ENCODE measurements around the gene UNC119B.

The UNC119B gene

DNA sequence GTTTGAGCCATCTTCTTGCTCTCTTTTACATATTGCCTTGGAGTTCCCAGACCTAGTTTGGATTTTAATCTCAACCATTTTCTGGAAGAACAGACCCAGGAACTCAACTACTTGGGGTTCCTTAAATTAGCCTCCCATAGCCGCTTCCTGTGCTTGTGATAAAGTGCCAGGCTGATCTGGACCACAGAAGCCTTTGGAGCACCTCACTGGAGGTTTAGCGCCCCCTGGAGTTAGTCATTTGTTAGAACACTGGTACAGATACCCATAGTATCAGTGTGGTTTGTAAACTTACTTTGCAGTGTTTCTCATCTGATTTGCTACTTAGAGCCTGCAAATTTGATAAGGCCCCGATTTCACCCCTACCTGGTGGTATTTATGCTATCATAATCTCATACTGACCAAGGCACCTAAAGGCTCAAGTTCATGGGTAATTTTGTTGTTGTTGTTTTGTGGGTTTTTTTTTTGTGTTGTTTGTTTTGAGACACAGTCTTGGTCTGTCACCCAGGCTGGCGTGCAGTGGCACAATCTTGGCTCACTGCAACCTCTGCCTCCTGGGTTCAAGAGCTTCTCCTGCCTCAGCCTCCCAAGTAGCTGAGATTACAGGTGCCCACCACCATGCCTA is 3.7 kb downstream of the UNC119B start:
- Histone ChIP-seq H3K27me3 (ENCODE audit: insufficient read depth, low read length) (no peaks in the 10 kb centered on the region), H3K36me3 (ENCODE audit: insufficient read depth, low read length) (peaks cover 46% of the 10 kb centered on the region), H2AFZ (ENCODE audit: low read depth, low read length) (no peak overlapping the region), H3K4me1 (ENCODE audit: insufficient read depth, low read length) (peaks cover 20% of the 10 kb centered on the region), H3K9me3 (ENCODE audit: low read length) (no peaks in the 10 kb centered on the region), H3K4me3 (ENCODE audit: low read length) (no peak overlapping the region)

- H3K36me3 ChIP-seq (ENCODE audit: insufficient read depth, low read length), result peaks cover 87% of the 10 kb centered on the region
- no peaks in the 10 kb centered on the region for H3K9me3 ChIP-seq (ENCODE audit: low read length)
- H3K4me3 ChIP-seq (ENCODE audit: low read length), result no peak overlapping the region
- no peaks in the 10 kb centered on the region for H3K27me3 ChIP-seq (ENCODE audit: insufficient read depth, low read length)
- no peak overlapping the region for H2AFZ ChIP-seq (ENCODE audit: low read depth, low read length)
- H3K4me1 ChIP-seq (ENCODE audit: insufficient read depth, low read length), result no peaks in the 10 kb centered on the region
These were observed 7.8 kb downstream of the UNC119B start for GRCh38 chr12:120718055-120718454.

GRCh38 chr12:120719072-120719471 is 8.8 kb downstream of the UNC119B start:
- H3K4me3 ChIP-seq (ENCODE audit: low read length), result no peak overlapping the region
- H3K27me3 ChIP-seq (ENCODE audit: insufficient read depth, low read length), result no peaks in the 10 kb centered on the region
- H3K36me3 ChIP-seq (ENCODE audit: insufficient read depth, low read length), result peaks cover 88% of the 10 kb centered on the region
- no peaks in the 10 kb centered on the region for H3K4me1 ChIP-seq (ENCODE audit: insufficient read depth, low read length)
- no peaks in the 10 kb centered on the region for H3K9me3 ChIP-seq (ENCODE audit: low read length)
- H2AFZ ChIP-seq (ENCODE audit: low read depth, low read length), result no peak overlapping the region

- peaks cover 88% of the 10 kb centered on the region for H3K36me3 ChIP-seq (ENCODE audit: insufficient read depth, low read length)
- H3K4me1 ChIP-seq (ENCODE audit: insufficient read depth, low read length), result no peaks in the 10 kb centered on the region
- no peaks in the 10 kb centered on the region for H3K27me3 ChIP-seq (ENCODE audit: insufficient read depth, low read length)
- H3K4me3 ChIP-seq (ENCODE audit: low read length), result no peak overlapping the region
- H3K9me3 ChIP-seq (ENCODE audit: low read length), result no peaks in the 10 kb centered on the region
- no peak overlapping the region for H2AFZ ChIP-seq (ENCODE audit: low read depth, low read length)
These were observed 9.4 kb downstream of the UNC119B start for GRCh38 chr12:120719496-120720233.

DNA sequence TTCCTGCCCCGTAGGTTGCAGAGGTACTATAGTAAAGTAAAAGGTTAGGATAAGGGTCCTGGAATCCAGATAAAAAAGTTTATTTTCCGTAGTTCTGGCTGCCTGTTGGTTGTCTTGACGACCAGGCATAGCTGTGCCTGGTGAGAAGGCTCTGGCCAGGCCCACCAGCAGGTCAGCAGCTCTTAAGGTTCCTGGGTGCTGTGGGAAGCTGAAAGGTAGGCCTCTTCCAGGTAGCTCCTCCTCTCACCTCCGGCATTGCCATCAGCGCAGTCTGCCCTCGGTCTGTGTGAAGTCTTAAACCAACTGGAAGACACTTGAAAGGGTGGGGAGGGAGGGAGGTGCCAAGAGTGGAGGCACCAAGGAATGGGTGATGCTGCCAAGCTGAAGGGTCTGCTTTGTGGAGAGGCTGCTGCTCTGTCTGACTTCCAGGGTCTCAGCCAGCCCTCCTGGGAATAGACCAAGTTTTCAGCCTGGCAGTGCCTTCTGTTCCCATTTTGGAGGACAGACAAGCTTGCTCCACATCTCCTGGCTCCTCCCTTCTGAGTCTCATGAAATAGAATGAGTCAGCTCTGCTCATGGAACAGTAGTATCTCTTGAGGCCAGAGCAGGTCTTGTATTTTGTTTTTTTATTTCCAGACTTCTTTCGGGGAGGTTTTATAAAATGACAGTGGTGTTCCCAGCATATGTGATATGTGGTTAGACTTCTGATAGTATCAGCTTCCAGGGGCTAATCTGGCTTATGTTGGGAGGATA is 10.2 kb downstream of the UNC119B start:
- H2AFZ ChIP-seq (ENCODE audit: low read depth, low read length), result no peak overlapping the region
- no peaks in the 10 kb centered on the region for H3K9me3 ChIP-seq (ENCODE audit: low read length)
- peaks cover 85% of the 10 kb centered on the region for H3K36me3 ChIP-seq (ENCODE audit: insufficient read depth, low read length)
- no peaks in the 10 kb centered on the region for H3K27me3 ChIP-seq (ENCODE audit: insufficient read depth, low read length)
- H3K4me1 ChIP-seq (ENCODE audit: insufficient read depth, low read length), result no peaks in the 10 kb centered on the region
- no peak overlapping the region for H3K4me3 ChIP-seq (ENCODE audit: low read length)

- no peaks in the 10 kb centered on the region for H3K9me3 ChIP-seq (ENCODE audit: low read length)
- no peaks in the 10 kb centered on the region for H3K4me1 ChIP-seq (ENCODE audit: insufficient read depth, low read length)
- no peaks in the 10 kb centered on the region for H3K27me3 ChIP-seq (ENCODE audit: insufficient read depth, low read length)
- peaks cover 80% of the 10 kb centered on the region for H3K36me3 ChIP-seq (ENCODE audit: insufficient read depth, low read length)
- no peak overlapping the region for H3K4me3 ChIP-seq (ENCODE audit: low read length)
- no peak overlapping the region for H2AFZ ChIP-seq (ENCODE audit: low read depth, low read length)
These were observed 10.9 kb downstream of the UNC119B start for GRCh38 chr12:120720987-120721801.

DNA sequence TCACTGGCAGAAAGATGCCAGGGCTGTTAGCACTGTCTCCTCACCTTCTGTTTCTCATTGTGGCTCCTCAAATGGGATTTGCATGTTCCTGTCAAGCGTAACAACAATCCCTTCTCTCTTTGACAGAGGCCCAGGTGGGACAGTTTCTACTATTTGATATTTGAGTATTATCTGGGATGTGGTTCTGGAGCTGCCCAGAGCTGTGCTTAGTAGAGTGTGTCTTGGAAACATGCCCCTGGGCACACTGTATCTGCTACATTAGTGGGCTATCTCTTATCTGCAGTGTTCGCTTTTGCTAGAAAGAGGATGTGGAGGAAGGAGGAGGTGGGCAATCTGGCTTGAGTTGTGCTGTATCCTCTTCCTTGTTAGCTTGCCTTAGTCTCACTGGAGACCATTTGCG is 11.6 kb downstream of the UNC119B start:
- Histone ChIP-seq H3K4me3 (ENCODE audit: low read length) (no peak overlapping the region), H3K9me3 (ENCODE audit: low read length) (no peaks in the 10 kb centered on the region), H3K27me3 (ENCODE audit: insufficient read depth, low read length) (no peaks in the 10 kb centered on the region), H3K4me1 (ENCODE audit: insufficient read depth, low read length) (no peaks in the 10 kb centered on the region), H3K36me3 (ENCODE audit: insufficient read depth, low read length) (peaks cover 74% of the 10 kb centered on the region), H2AFZ (ENCODE audit: low read depth, low read length) (no peak overlapping the region)

DNA sequence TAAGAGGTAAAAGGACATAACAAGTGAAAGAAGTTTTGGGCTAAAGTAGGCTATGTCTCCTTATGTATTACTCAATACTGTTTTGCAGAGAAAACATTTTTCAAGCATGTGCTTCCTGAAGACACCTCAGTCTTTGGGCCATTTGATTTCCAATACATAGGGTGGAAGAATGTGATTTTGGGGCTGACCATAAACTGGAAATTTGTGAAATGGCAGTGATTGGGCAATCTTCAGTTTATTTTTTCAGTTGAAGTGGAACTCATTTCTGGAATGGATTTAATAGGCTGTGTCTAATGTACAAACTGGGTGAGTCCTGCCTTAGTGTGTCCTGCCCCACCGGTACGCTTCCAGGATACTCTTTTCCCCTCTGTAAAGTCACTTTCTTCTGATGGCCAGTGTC is 12.5 kb downstream of the UNC119B start:
- Histone ChIP-seq H3K4me3 (ENCODE audit: low read length) (no peak overlapping the region), H3K9me3 (ENCODE audit: low read length) (no peaks in the 10 kb centered on the region), H2AFZ (ENCODE audit: low read depth, low read length) (no peak overlapping the region), H3K27me3 (ENCODE audit: insufficient read depth, low read length) (no peaks in the 10 kb centered on the region), H3K4me1 (ENCODE audit: insufficient read depth, low read length) (no peaks in the 10 kb centered on the region), H3K36me3 (ENCODE audit: insufficient read depth, low read length) (peaks cover 72% of the 10 kb centered on the region)

DNA sequence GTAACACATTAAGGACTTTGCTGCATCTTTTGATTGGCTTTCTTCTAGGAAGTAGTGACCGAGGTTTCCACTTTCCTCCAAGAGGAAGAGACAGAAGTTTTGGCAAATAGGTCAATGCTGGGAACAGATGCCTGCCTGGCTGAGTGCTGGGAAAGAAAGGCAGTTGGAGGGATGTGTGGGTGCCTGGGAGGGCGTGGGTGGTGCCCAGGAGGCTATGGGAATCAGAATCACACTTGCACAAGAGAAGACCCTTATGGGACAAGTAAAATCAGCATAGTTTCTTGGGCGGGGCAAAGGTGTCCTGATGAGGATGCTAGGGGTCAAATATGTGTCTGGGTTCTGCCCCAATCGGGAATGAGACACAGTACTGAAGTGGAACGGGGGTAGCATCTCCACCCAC is 14.5 kb downstream of the UNC119B start:
- no peaks in the 10 kb centered on the region for H3K9me3 ChIP-seq (ENCODE audit: low read length)
- no peak overlapping the region for H3K4me3 ChIP-seq (ENCODE audit: low read length)
- H2AFZ ChIP-seq (ENCODE audit: low read depth, low read length), result no peak overlapping the region
- H3K4me1 ChIP-seq (ENCODE audit: insufficient read depth, low read length), result no peaks in the 10 kb centered on the region
- H3K27me3 ChIP-seq (ENCODE audit: insufficient read depth, low read length), result no peaks in the 10 kb centered on the region
- H3K36me3 ChIP-seq (ENCODE audit: insufficient read depth, low read length), result peaks cover 54% of the 10 kb centered on the region

DNA sequence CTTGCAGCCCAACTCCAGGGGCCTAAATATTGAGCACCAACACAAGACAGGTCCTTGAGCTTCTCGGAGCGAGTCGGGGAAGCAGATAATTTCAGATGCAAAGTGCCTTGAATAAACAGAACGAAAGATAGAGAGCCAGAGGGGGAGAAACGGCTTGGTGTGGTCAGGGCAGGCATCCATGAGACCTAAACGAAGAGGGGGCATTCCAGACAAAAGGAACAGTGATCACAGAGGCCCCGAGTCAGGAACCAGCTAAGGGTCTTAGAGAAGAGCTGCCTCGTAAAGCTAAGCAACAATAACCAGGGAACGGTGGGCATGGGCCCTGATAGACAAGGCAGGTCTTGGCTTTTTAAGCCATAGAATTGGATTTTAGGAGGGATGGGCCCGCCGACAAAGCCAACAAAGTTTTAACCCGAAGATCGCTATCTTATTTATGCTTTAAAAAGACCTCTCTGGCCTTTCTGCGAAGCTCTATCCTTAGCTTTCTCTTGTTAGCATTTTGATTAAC is 14.9 kb downstream of the UNC119B start:
- Histone ChIP-seq H3K9me3 (ENCODE audit: low read length) (no peaks in the 10 kb centered on the region), H3K4me3 (ENCODE audit: low read length) (no peak overlapping the region), H3K4me1 (ENCODE audit: insufficient read depth, low read length) (no peaks in the 10 kb centered on the region), H3K36me3 (ENCODE audit: insufficient read depth, low read length) (peaks cover 50% of the 10 kb centered on the region), H2AFZ (ENCODE audit: low read depth, low read length) (no peak overlapping the region), H3K27me3 (ENCODE audit: insufficient read depth, low read length) (no peaks in the 10 kb centered on the region)

GRCh38 chr12:120725659-120726509 is 15.6 kb downstream of the UNC119B start, which contains the start of gene ACADS:
Gene ACADS, plus strand, starts transcription at chr12:120725826. Its CDS starts 60 bp downstream, at chr12:120725886.
- H3K9me3 ChIP-seq (ENCODE audit: low read length), result no peaks in the 10 kb centered on the region
- no peaks in the 10 kb centered on the region for H3K27me3 ChIP-seq (ENCODE audit: insufficient read depth, low read length)
- H3K4me3 ChIP-seq (ENCODE audit: low read length), result no peak within 1 kb of the TSS
- no peak within 1 kb of the TSS for H2AFZ ChIP-seq (ENCODE audit: low read depth, low read length)
- peaks cover 45% of the 10 kb centered on the region for H3K36me3 ChIP-seq (ENCODE audit: insufficient read depth, low read length)
- H3K4me1 ChIP-seq (ENCODE audit: insufficient read depth, low read length), result no peaks in the 10 kb centered on the region

GRCh38 chr12:120726510-120726793 is 16.2 kb downstream of the UNC119B start:
- Histone ChIP-seq H3K4me1 (ENCODE audit: insufficient read depth, low read length) (no peaks in the 10 kb centered on the region), H3K27me3 (ENCODE audit: insufficient read depth, low read length) (no peaks in the 10 kb centered on the region), H3K36me3 (ENCODE audit: insufficient read depth, low read length) (peaks cover 41% of the 10 kb centered on the region), H3K4me3 (ENCODE audit: low read length) (no peak overlapping the region), H3K9me3 (ENCODE audit: low read length) (no peaks in the 10 kb centered on the region), H2AFZ (ENCODE audit: low read depth, low read length) (no peak overlapping the region)
